Measurements from ENCODE around the gene FBXL12. TPM values are rescaled to one million over a fixed set of nuclear protein-coding genes. Genes with fewer than 3 reads are reported as not detected.

FBXL12 gene
- total RNA-seq, 4 donors from 2014 or later: 12.6 to 25.6 (median 18.8) TPM

GRCh38 chr19:9796113-9796773, 22.6 kb downstream of the FBXL12 start:
- TF ChIP-seq CTCF (IDR thresholded peaks at IDR 0.05; ENCODE audit: low read depth): no peak

DNA sequence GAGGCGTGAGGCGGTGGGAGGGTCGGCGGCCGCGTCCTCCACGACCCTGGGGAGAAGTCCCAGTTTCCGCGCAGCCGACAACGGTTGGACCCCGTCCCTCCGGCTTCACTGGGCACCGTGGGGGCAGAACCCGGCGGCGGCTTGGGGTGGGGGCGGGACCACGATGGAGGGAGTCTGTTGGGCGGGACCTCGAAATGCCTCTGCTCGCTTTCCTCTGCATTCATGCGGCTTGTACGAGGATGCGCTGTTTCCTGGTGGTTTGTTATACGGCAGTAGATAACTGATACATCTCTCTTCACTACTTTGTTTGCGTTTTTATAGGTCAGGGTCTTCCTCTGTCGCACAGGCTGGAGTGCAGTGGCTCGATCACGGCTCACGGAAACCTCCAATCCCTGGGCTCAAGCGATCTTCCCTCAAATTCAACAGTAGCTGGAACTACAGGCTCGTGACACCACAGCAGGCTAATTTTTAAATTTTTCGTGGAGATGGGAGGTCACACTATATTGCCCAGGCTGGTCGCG, 25.7 kb downstream of the FBXL12 start:
- no peak for TF ChIP-seq CTCF (IDR thresholded peaks at IDR 0.05; ENCODE audit: low read depth)

- no peak for TF ChIP-seq CTCF (IDR thresholded peaks at IDR 0.05; ENCODE audit: low read depth)
These were observed 26.4 kb downstream of the FBXL12 start for GRCh38 chr19:9792206-9793070.

- no peak for TF ChIP-seq CTCF (IDR thresholded peaks at IDR 0.05; ENCODE audit: low read depth)
These were observed 27.2 kb downstream of the FBXL12 start for GRCh38 chr19:9791552-9792205.

- TF ChIP-seq CTCF (IDR thresholded peaks at IDR 0.05; ENCODE audit: low read depth): no peak
These were observed 29.8 kb downstream of the FBXL12 start for GRCh38 chr19:9789066-9789465.

- no peak for TF ChIP-seq CTCF (IDR thresholded peaks at IDR 0.05; ENCODE audit: low read depth)
These were observed 32.1 kb downstream of the FBXL12 start for GRCh38 chr19:9786819-9787218.

DNA sequence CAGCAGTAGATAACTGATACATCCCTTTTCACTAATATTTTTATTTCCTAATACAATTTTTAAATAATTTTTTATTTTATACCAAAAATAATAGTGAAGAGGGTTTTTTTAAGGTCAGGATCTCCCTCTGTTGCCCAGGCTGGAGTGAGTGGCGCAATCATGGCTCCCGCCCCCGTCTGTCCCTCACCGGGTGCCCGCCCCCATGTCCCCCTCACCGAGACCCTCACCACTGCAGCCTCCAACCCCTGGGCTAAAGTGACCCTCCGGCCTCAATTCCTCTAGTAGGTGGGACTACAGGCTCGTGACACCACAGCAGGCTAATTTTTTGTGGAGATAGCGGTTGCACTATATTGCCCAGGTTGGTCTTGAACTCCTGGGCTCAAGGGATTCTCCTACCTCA, 32.5 kb downstream of the FBXL12 start:
- TF ChIP-seq CTCF (IDR thresholded peaks at IDR 0.05; ENCODE audit: low read depth): no peak

Data from subcutaneous adipose tissue (tissue), 4 donors.